ENCODE measurements around the gene GOLGA8T.
"Not testable (repeated sequence)": the region's sequence is repeated elsewhere in the genome, so short reads cannot be mapped to it uniquely, and the experiment has no call there.

DNA sequence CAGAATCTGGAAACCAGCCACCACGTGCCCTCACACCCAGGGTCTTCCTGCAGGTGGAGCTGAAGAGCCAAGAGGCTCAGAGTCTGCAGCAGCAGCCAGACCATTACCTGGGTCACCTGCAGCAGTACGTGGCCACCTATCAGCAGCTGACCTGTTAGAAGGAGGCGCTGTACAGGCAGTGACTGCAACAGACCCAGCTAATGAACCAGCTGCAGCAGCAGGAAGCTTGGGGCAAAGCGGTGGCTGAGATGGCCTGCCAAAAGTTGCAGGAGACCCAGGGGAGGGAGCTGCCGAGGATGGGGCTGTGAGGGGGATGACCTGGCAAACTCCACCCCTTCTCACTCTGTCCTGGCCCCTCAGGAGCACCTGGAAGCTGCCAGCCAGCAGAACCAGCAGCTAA lies 8.4 kb downstream of the GOLGA8T start:
- TF ChIP-seq, protein P1, sequence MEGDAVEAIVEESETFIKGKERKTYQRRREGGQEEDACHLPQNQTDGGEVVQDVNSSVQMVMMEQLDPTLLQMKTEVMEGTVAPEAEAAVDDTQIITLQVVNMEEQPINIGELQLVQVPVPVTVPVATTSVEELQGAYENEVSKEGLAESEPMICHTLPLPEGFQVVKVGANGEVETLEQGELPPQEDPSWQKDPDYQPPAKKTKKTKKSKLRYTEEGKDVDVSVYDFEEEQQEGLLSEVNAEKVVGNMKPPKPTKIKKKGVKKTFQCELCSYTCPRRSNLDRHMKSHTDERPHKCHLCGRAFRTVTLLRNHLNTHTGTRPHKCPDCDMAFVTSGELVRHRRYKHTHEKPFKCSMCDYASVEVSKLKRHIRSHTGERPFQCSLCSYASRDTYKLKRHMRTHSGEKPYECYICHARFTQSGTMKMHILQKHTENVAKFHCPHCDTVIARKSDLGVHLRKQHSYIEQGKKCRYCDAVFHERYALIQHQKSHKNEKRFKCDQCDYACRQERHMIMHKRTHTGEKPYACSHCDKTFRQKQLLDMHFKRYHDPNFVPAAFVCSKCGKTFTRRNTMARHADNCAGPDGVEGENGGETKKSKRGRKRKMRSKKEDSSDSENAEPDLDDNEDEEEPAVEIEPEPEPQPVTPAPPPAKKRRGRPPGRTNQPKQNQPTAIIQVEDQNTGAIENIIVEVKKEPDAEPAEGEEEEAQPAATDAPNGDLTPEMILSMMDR (IDR thresholded peaks at IDR 0.05), result not testable (repeated sequence)
- not testable (repeated sequence) for TF ChIP-seq TEAD4 (CRISPR knock-in tag; IDR thresholded peaks at IDR 0.05); TEAD1 (CRISPR knock-in tag; IDR thresholded peaks at IDR 0.05); CBFB (CRISPR knock-in tag; IDR thresholded peaks at IDR 0.05; ENCODE audit: low read depth); SOX15 (CRISPR knock-in tag; IDR thresholded peaks at IDR 0.05); SP1 (CRISPR knock-in tag; conservative IDR thresholded peaks at IDR 0.05); ELF4 (CRISPR knock-in tag; IDR thresholded peaks at IDR 0.05; ENCODE audit: low read depth); ZBTB21 (CRISPR knock-in tag; IDR thresholded peaks at IDR 0.05; ENCODE audit: borderline replicate concordance)
- TF ChIP-seq, protein P2, sequence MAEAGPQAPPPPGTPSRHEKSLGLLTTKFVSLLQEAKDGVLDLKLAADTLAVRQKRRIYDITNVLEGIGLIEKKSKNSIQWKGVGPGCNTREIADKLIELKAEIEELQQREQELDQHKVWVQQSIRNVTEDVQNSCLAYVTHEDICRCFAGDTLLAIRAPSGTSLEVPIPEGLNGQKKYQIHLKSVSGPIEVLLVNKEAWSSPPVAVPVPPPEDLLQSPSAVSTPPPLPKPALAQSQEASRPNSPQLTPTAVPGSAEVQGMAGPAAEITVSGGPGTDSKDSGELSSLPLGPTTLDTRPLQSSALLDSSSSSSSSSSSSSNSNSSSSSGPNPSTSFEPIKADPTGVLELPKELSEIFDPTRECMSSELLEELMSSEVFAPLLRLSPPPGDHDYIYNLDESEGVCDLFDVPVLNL (CRISPR knock-in tag; IDR thresholded peaks at IDR 0.05; ENCODE audit: borderline replicate concordance, low read depth), result not testable (repeated sequence)
- TF ChIP-seq, protein P3, sequence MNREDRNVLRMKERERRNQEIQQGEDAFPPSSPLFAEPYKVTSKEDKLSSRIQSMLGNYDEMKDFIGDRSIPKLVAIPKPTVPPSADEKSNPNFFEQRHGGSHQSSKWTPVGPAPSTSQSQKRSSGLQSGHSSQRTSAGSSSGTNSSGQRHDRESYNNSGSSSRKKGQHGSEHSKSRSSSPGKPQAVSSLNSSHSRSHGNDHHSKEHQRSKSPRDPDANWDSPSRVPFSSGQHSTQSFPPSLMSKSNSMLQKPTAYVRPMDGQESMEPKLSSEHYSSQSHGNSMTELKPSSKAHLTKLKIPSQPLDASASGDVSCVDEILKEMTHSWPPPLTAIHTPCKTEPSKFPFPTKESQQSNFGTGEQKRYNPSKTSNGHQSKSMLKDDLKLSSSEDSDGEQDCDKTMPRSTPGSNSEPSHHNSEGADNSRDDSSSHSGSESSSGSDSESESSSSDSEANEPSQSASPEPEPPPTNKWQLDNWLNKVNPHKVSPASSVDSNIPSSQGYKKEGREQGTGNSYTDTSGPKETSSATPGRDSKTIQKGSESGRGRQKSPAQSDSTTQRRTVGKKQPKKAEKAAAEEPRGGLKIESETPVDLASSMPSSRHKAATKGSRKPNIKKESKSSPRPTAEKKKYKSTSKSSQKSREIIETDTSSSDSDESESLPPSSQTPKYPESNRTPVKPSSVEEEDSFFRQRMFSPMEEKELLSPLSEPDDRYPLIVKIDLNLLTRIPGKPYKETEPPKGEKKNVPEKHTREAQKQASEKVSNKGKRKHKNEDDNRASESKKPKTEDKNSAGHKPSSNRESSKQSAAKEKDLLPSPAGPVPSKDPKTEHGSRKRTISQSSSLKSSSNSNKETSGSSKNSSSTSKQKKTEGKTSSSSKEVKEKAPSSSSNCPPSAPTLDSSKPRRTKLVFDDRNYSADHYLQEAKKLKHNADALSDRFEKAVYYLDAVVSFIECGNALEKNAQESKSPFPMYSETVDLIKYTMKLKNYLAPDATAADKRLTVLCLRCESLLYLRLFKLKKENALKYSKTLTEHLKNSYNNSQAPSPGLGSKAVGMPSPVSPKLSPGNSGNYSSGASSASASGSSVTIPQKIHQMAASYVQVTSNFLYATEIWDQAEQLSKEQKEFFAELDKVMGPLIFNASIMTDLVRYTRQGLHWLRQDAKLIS (CRISPR knock-in tag; IDR thresholded peaks at IDR 0.05; ENCODE audit: borderline replicate concordance), result not testable (repeated sequence)
- TF ChIP-seq, protein P4, sequence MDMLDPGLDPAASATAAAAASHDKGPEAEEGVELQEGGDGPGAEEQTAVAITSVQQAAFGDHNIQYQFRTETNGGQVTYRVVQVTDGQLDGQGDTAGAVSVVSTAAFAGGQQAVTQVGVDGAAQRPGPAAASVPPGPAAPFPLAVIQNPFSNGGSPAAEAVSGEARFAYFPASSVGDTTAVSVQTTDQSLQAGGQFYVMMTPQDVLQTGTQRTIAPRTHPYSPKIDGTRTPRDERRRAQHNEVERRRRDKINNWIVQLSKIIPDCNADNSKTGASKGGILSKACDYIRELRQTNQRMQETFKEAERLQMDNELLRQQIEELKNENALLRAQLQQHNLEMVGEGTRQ (CRISPR knock-in tag; IDR thresholded peaks at IDR 0.05), result 0 out of 2 replicates have a peak, but pooled peaks have one; percentile 33
- TF ChIP-seq, protein P5, sequence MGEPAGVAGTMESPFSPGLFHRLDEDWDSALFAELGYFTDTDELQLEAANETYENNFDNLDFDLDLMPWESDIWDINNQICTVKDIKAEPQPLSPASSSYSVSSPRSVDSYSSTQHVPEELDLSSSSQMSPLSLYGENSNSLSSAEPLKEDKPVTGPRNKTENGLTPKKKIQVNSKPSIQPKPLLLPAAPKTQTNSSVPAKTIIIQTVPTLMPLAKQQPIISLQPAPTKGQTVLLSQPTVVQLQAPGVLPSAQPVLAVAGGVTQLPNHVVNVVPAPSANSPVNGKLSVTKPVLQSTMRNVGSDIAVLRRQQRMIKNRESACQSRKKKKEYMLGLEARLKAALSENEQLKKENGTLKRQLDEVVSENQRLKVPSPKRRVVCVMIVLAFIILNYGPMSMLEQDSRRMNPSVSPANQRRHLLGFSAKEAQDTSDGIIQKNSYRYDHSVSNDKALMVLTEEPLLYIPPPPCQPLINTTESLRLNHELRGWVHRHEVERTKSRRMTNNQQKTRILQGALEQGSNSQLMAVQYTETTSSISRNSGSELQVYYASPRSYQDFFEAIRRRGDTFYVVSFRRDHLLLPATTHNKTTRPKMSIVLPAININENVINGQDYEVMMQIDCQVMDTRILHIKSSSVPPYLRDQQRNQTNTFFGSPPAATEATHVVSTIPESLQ (CRISPR knock-in tag; IDR thresholded peaks at IDR 0.05), result not testable (repeated sequence)

Data from WTC11 (cell line).